Measurements from ENCODE around the gene MID1.

Gene MID1

DNA sequence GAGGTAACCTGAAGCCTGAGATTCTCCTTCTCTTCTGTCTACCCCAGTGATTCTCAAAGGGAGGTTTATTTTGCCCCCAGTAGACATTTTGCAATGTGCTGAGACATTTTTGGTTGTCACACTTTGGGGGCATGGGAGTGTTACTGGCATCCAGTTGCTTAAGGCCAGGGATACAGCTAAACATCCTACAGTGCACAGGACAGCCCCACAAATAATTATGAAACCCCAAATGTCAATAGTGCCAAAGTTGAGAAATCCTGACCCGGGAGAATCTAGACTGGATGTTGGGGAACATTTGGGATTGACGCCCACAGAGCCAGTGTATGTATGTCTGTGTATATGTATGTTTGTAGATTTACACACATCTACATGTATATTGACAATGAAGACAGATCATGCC lies 13.2 kb downstream of the MID1 start:
- TF ChIP-seq POLR2AphosphoS5 (IDR thresholded peaks at IDR 0.05; ENCODE audit: low read depth, low read length) (no peak), FOXP2 (optimal IDR thresholded peaks at IDR 0.05; ENCODE audit: borderline replicate concordance, extremely low read depth, extremely low read length, insufficient read depth) (no peak), SIN3A (IDR thresholded peaks at IDR 0.05; ENCODE audit: borderline replicate concordance, insufficient read depth, low read length) (no peak), TAF1 (IDR thresholded peaks at IDR 0.05; ENCODE audit: borderline replicate concordance, insufficient read depth, low read length) (no peak)
- TF ChIP-seq, protein P1, sequence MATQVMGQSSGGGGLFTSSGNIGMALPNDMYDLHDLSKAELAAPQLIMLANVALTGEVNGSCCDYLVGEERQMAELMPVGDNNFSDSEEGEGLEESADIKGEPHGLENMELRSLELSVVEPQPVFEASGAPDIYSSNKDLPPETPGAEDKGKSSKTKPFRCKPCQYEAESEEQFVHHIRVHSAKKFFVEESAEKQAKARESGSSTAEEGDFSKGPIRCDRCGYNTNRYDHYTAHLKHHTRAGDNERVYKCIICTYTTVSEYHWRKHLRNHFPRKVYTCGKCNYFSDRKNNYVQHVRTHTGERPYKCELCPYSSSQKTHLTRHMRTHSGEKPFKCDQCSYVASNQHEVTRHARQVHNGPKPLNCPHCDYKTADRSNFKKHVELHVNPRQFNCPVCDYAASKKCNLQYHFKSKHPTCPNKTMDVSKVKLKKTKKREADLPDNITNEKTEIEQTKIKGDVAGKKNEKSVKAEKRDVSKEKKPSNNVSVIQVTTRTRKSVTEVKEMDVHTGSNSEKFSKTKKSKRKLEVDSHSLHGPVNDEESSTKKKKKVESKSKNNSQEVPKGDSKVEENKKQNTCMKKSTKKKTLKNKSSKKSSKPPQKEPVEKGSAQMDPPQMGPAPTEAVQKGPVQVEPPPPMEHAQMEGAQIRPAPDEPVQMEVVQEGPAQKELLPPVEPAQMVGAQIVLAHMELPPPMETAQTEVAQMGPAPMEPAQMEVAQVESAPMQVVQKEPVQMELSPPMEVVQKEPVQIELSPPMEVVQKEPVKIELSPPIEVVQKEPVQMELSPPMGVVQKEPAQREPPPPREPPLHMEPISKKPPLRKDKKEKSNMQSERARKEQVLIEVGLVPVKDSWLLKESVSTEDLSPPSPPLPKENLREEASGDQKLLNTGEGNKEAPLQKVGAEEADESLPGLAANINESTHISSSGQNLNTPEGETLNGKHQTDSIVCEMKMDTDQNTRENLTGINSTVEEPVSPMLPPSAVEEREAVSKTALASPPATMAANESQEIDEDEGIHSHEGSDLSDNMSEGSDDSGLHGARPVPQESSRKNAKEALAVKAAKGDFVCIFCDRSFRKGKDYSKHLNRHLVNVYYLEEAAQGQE (IDR thresholded peaks at IDR 0.05; ENCODE audit: insufficient read depth in 1 of 2, low read depth in 2 of 2, low read length in 2 of 2) = no peak

DNA sequence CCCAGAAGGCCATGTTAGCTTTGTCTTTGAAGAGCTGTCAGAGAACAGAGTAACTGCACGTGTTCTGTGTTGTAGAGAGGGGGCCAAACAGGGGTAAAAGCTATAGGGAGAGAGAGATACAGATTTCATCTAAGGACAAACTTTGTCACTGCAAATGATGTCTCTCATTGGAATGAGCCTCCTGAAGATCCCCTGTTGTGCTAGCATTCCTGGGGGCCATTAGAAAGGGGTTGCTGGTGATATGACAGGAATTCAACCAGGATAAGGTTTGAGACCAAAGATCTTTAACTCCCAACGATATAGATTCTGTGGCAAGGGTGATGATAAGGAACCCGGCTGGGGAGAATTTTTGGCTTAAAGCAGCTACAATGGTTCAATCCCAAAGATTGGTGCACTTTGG lies 16.8 kb downstream of the MID1 start:
- TF ChIP-seq POLR2AphosphoS5 (IDR thresholded peaks at IDR 0.05; ENCODE audit: low read depth, low read length) (no peak), TAF1 (IDR thresholded peaks at IDR 0.05; ENCODE audit: borderline replicate concordance, insufficient read depth, low read length) (no peak), SIN3A (IDR thresholded peaks at IDR 0.05; ENCODE audit: borderline replicate concordance, insufficient read depth, low read length) (no peak), FOXP2 (optimal IDR thresholded peaks at IDR 0.05; ENCODE audit: borderline replicate concordance, extremely low read depth, extremely low read length, insufficient read depth) (no peak)
- TF ChIP-seq, protein P1 (IDR thresholded peaks at IDR 0.05; ENCODE audit: insufficient read depth in 1 of 2, low read depth in 2 of 2, low read length in 2 of 2) = no peak

DNA sequence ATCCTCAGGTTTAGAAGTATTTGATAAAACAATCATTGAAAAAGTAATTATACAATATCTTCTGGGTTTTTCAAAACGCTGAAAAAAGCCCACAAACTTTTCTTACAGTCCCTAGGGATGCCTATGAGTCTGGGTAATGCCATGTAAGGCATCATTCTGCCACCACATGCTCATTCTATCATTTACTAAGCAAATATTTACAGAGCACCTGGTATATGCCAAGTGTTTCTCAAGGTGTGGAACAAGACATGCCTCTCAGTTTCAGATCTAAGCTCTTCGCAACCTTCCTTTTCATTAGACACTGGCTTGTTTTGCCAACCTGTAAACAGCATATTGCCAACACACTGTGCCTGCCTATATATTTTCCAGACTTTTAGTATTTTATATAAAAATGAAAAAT lies 17.7 kb downstream of the MID1 start:
- TF ChIP-seq, protein P1 (IDR thresholded peaks at IDR 0.05; ENCODE audit: insufficient read depth in 1 of 2, low read depth in 2 of 2, low read length in 2 of 2) = no peak

DNA sequence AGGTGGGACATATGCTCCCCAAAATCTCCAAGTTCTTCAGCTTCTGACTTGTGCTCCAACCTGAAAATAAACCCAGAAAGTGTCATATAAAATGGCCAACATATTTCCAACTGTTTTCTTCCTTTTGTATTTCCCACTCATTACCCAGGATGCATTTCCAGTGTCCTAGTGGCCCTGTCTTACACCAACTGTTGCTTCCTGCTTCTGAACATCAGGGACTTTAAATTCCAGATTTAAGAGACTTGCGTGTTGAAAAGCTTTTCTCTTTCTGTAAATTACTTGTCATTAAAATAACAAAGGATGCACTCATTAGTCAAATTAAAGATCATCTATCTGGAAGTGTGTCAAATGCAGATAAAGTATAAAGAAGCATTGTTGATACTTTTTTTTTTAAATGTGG lies 19.9 kb downstream of the MID1 start:
- TF ChIP-seq FOXP2 (optimal IDR thresholded peaks at IDR 0.05; ENCODE audit: borderline replicate concordance, extremely low read depth, extremely low read length, insufficient read depth) (no peak), POLR2AphosphoS5 (IDR thresholded peaks at IDR 0.05; ENCODE audit: low read depth, low read length) (no peak), TAF1 (IDR thresholded peaks at IDR 0.05; ENCODE audit: borderline replicate concordance, insufficient read depth, low read length) (no peak), SIN3A (IDR thresholded peaks at IDR 0.05; ENCODE audit: borderline replicate concordance, insufficient read depth, low read length) (no peak)
- TF ChIP-seq, protein P1 (IDR thresholded peaks at IDR 0.05; ENCODE audit: insufficient read depth in 1 of 2, low read depth in 2 of 2, low read length in 2 of 2) = no peak

DNA sequence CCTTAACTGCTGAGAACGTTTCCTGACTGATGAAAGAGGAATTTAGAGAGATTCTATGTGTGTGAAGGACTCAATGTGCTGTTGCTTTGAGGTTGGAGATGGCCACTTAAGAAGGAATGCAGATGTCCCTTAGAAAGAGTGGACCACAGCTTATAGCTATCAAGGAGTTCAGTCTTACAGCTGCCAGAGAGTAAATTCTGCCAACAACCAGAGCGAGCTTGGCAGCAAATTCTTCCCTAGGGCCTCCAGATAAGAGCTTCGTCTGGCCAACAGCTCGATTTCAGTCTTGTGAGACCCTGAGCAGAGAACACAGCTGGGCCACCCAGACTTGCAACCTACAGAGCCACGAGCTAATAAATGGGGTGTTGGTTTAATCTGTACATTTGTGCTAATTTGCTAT lies 21.8 kb downstream of the MID1 start:
- TF ChIP-seq, protein P1 (IDR thresholded peaks at IDR 0.05; ENCODE audit: insufficient read depth in 1 of 2, low read depth in 2 of 2, low read length in 2 of 2) = no peak
- TF ChIP-seq SIN3A (IDR thresholded peaks at IDR 0.05; ENCODE audit: borderline replicate concordance, insufficient read depth, low read length) = no peak

All from PFSK-1 (cell line).